H1 (cell line): Measurements from ENCODE around the gene ZSCAN20. TPM values are rescaled to one million over a fixed set of nuclear protein-coding genes. Genes with fewer than 3 reads are reported as not detected.

Source experiments
- CTCF ChIA-PET: fragments of 300-600 bp; sonication (Branson Sonifier 250); formaldehyde crosslinking; loops from one replicate; lab custom pipeline; 2021; ENCODE audit not compliant: partially characterized antibody; lab: Charles Lee
- POLR2A ChIA-PET: fragments of 300-600 bp; sonication (Branson Sonifier 250); formaldehyde crosslinking; loops from one replicate; lab custom pipeline; 2021; ENCODE audit warnings: inconsistent platforms; ENCODE audit not compliant: partially characterized antibody; lab: Charles Lee
- DNase-seq, 2 experiments: peaks; one replicate each; pipeline versions ENCODE4 v3.0.0 to v3.0.0-alpha.2; 2010 to 2022; ENCODE audit warnings: low spot score in 2 of 2, low read depth in 1 of 2, mixed read lengths in 1 of 2
- FAIRE-seq: peaks from 2 replicates; lab custom pipeline; 2011; peaks lifted over from hg19 to GRCh38; lab: Jason Lieb, UNC
- H2AFZ ChIP-seq: 2 replicates; pipeline ENCODE4 v1.8.1; 2012; ENCODE audit warnings: low read length, inconsistent platforms
- H2AK5ac ChIP-seq: 2 replicates; pipeline ENCODE4 v1.6.1; 2013; ENCODE audit warnings: low read depth, low read length
- H2BK120ac ChIP-seq: replicated peaks from 2 replicates; pipeline ENCODE3; 2013; ENCODE audit warnings: low read depth, low read length, inconsistent platforms
- H2BK12ac ChIP-seq: 2 replicates; pipeline ENCODE4 v1.6.1; 2013; ENCODE audit warnings: low read depth, low read length
- H2BK15ac ChIP-seq: 2 replicates; pipeline ENCODE4 v1.6.1; 2013; ENCODE audit warnings: low read length
- H2BK20ac ChIP-seq: 2 replicates; pipeline ENCODE4 v1.6.1; 2013; ENCODE audit warnings: low read length
- H2BK5ac ChIP-seq: 2 replicates; pipeline ENCODE4 v1.6.1; 2013; ENCODE audit warnings: low read depth, low read length
- H3K14ac ChIP-seq: 2 replicates; pipeline ENCODE4 v1.6.1; 2013; ENCODE audit warnings: inconsistent platforms; ENCODE audit not compliant: insufficient read length
- H3K18ac ChIP-seq: 2 replicates; pipeline ENCODE4 v1.6.1; 2013; ENCODE audit warnings: low read length; ENCODE audit errors: extremely low read depth
- H3K23ac ChIP-seq: 2 replicates; pipeline ENCODE4 v1.6.1; 2013; ENCODE audit warnings: inconsistent platforms; ENCODE audit not compliant: insufficient read length
- H3K23me2 ChIP-seq: 2 replicates; pipeline ENCODE4 v1.6.1; 2013; ENCODE audit warnings: low read depth, low read length
- H3K27ac ChIP-seq: 2 replicates; pipeline ENCODE4 v1.6.1; 2011; ENCODE audit warnings: low read depth, low read length, inconsistent platforms
- H3K27me3 ChIP-seq, 4 experiments: replicated peaks in 1 of 4; 1 replicate in 1 of 4; 2 replicates in 3 of 4; pipeline versions ENCODE4 v1.6.1 to v1.8.1; 2011 to 2013; ENCODE audit warnings: low read length in 3 of 4, mild to moderate bottlenecking in 3 of 4, inconsistent platforms in 2 of 4, mixed read lengths in 2 of 4, moderate library complexity in 1 of 4; ENCODE audit not compliant: control insufficient read depth in 3 of 4, insufficient read depth in 3 of 4; ENCODE audit errors: extremely low read depth in 1 of 4
- H3K36me3 ChIP-seq, 4 experiments: 2 replicates each; pipeline versions ENCODE4 v1.6.1 to v1.8.1; 2011 to 2013; ENCODE audit warnings: mild to moderate bottlenecking in 4 of 4, low read length in 3 of 4, moderate library complexity in 2 of 4, control low read depth in 1 of 4, inconsistent platforms in 1 of 4; ENCODE audit not compliant: insufficient read depth in 4 of 4, control insufficient read depth in 2 of 4
- H3K4ac ChIP-seq: replicated peaks from 2 replicates; pipeline ENCODE3; 2013; ENCODE audit warnings: low read length, low read depth, mixed read lengths, inconsistent platforms; ENCODE audit not compliant: insufficient read length
- H3K4me1 ChIP-seq, 4 experiments: replicated peaks in 1 of 4; 1 replicate in 1 of 4; 2 replicates in 3 of 4; pipeline versions ENCODE4 v1.6.1 to v1.8.1; 2011 to 2013; ENCODE audit warnings: low read length in 3 of 4, inconsistent platforms in 2 of 4, mixed read lengths in 1 of 4; ENCODE audit not compliant: insufficient read depth in 4 of 4, control insufficient read depth in 3 of 4
- H3K4me2 ChIP-seq, 2 experiments: 2 replicates each; pipeline versions ENCODE4 v1.6.1 to v1.8.1; 2011 to 2013; ENCODE audit warnings: low read depth in 2 of 2, low read length in 2 of 2, control low read depth in 1 of 2, inconsistent platforms in 1 of 2, mild to moderate bottlenecking in 1 of 2; ENCODE audit not compliant: insufficient read depth in 1 of 2
- H3K4me3 ChIP-seq, 4 experiments: fragments of 200-600, 300-600 bp in 1 of 4; sonication (generic), shearing (Covaris generic), sonication (Bioruptor Twin) in 1 of 4; 2 replicates each; pipeline versions ENCODE4 v1.5.1 to v1.8.1; 2011 to 2016; ENCODE audit warnings: low read length in 4 of 4, low read depth in 3 of 4, control low read depth in 2 of 4, inconsistent platforms in 2 of 4, mild to moderate bottlenecking in 2 of 4, mixed read lengths in 1 of 4, moderate library complexity in 1 of 4; ENCODE audit not compliant: insufficient read depth in 2 of 4; ENCODE audit errors: extremely low read depth in 1 of 4
- H3K56ac ChIP-seq: replicated peaks from 2 replicates; pipeline ENCODE3; 2013; ENCODE audit warnings: low read depth, mild to moderate bottlenecking, mixed read lengths, low read length, inconsistent platforms; ENCODE audit not compliant: insufficient read length
- H3K79me1 ChIP-seq: 2 replicates; pipeline ENCODE4 v1.6.1; 2013; ENCODE audit warnings: low read depth, low read length, control low read depth
- H3K79me2 ChIP-seq, 2 experiments: 2 replicates each; pipeline versions ENCODE4 v1.6.1 to v1.8.1; 2012 to 2013; ENCODE audit warnings: low read length in 2 of 2, mild to moderate bottlenecking in 2 of 2, inconsistent platforms in 1 of 2; ENCODE audit not compliant: insufficient read depth in 2 of 2, control insufficient read depth in 1 of 2
- H3K9ac ChIP-seq, 4 experiments: replicated peaks in 1 of 4; 1 replicate in 1 of 4; 2 replicates in 3 of 4; pipeline versions ENCODE4 v1.6.1 to v1.8.1; 2011 to 2013; ENCODE audit warnings: low read depth in 3 of 4, low read length in 3 of 4, control low read depth in 2 of 4, mild to moderate bottlenecking in 2 of 4, moderate library complexity in 2 of 4, inconsistent platforms in 1 of 4; ENCODE audit errors: extremely low read depth in 1 of 4
- H3K9me3 ChIP-seq, 2 experiments: 2 replicates each; pipeline versions ENCODE4 v1.6.1 to v1.8.1; 2012 to 2013; ENCODE audit warnings: mild to moderate bottlenecking in 2 of 2, moderate library complexity in 2 of 2, control low read depth in 1 of 2, inconsistent platforms in 1 of 2, low read depth in 1 of 2, low read length in 1 of 2, mixed read lengths in 1 of 2; ENCODE audit not compliant: insufficient read depth in 2 of 2
- H4K20me1 ChIP-seq, 2 experiments: replicated peaks in 1 of 2; 2 replicates each; pipeline versions ENCODE3 to v1.8.1; 2011 to 2013; ENCODE audit warnings: inconsistent platforms in 2 of 2, low read length in 2 of 2, mild to moderate bottlenecking in 1 of 2; ENCODE audit not compliant: insufficient read depth in 2 of 2, control insufficient read depth in 1 of 2
- H4K5ac ChIP-seq: 2 replicates; pipeline ENCODE4 v1.6.1; 2013; ENCODE audit warnings: low read length, low read depth, mixed read lengths, inconsistent platforms; ENCODE audit not compliant: insufficient read length
- H4K8ac ChIP-seq: 2 replicates; pipeline ENCODE4 v1.8.0; 2013; ENCODE audit warnings: mild to moderate bottlenecking, moderate library complexity, low read length, inconsistent platforms; ENCODE audit not compliant: insufficient read depth; ENCODE audit errors: extremely low read depth
- H4K91ac ChIP-seq: replicated peaks from 2 replicates; pipeline ENCODE3; 2013; ENCODE audit warnings: low read length, mixed read lengths, inconsistent platforms; ENCODE audit not compliant: insufficient read length
- CBX5 ChIP-seq: fragments of 300-800, 300-1000 bp; sonication (generic); IDR thresholded peaks from 2 replicates; pipeline ENCODE4 v1.7.1; 2016; ENCODE audit warnings: antibody characterized with exemption, low read length, low read depth
- CEBPB ChIP-seq: IDR thresholded peaks from 2 replicates; pipeline ENCODE4 v1.6.1; 2012; ENCODE audit warnings: low read depth, low read length
- CHD2 ChIP-seq: IDR thresholded peaks from 2 replicates; pipeline ENCODE4 v1.6.1; 2012; ENCODE audit warnings: low read length, improper control_type of control experiment
- GABPA ChIP-seq: IDR thresholded peaks from 2 replicates; pipeline ENCODE4 v1.6.1; 2011; ENCODE audit warnings: mild to moderate bottlenecking, low read length, moderate library complexity, borderline replicate concordance; ENCODE audit not compliant: insufficient read depth
- HDAC2 ChIP-seq, 2 experiments: fragments of 300-600 bp in 1 of 2; sonication (generic) in 1 of 2; IDR thresholded peaks; 2 replicates each; pipeline ENCODE4 v1.6.1; 2011 to 2012; ENCODE audit warnings: low read depth in 2 of 2, low read length in 2 of 2, mild to moderate bottlenecking in 2 of 2, moderate library complexity in 2 of 2, borderline replicate concordance in 1 of 2, inconsistent platforms in 1 of 2
- POLR2A ChIP-seq, 2 experiments: IDR thresholded peaks; 1 replicate in 1 of 2; 2 replicates in 1 of 2; pipeline ENCODE4 v1.6.1; 2011; ENCODE audit warnings: low read depth in 2 of 2, low read length in 2 of 2, mild to moderate bottlenecking in 2 of 2; ENCODE audit errors: control extremely low read depth in 1 of 2
- POLR2AphosphoS5 ChIP-seq: IDR thresholded peaks from 2 replicates; pipeline ENCODE4 v1.6.1; 2011; ENCODE audit warnings: low read depth, low read length
- SIX5 ChIP-seq: IDR thresholded peaks from 2 replicates; pipeline ENCODE4 v1.6.1; 2011; ENCODE audit warnings: mild to moderate bottlenecking, low read depth, low read length
- SP1 ChIP-seq: IDR thresholded peaks from 2 replicates; pipeline ENCODE4 v1.6.1; 2011; ENCODE audit warnings: low read depth, low read length
- SRF ChIP-seq: IDR thresholded peaks from 2 replicates; pipeline ENCODE4 v1.6.1; 2011; ENCODE audit warnings: mild to moderate bottlenecking, low read depth, low read length, moderate library complexity
- TAF1 ChIP-seq: IDR thresholded peaks from 2 replicates; pipeline ENCODE4 v1.6.1; 2011; ENCODE audit warnings: mild to moderate bottlenecking, low read depth, low read length
- WGBS, 2 experiments: shearing (Covaris generic) in 1 of 2; methylation state at CpG; one replicate each; pipeline versions ENCODE4 v1.1.6 to v1.1.7; 2013 to 2015; ENCODE audit warnings: low lambda C conversion rate in 2 of 2, mixed read lengths in 2 of 2, inconsistent platforms in 1 of 2, low coverage in 1 of 2, missing lambda C conversion rate in 1 of 2; ENCODE audit not compliant: insufficient replicate concordance in 2 of 2, insufficient coverage in 1 of 2, insufficient read length in 1 of 2; ENCODE audit errors: extremely low coverage in 1 of 2, missing lambda C conversion rate in 1 of 2; 5-methylcytosine and 5-hydroxymethylcytosine counted together
- polyA plus RNA-seq, 7 experiments: library from polyadenylated mRNA; depleted of rRNA in 3 of 7; stranded (reverse) in 5 of 7; unstranded in 2 of 7; fragments of >200 nt in 5 of 7; fragments of 200-250 nt in 2 of 7; gene quantifications; 1 replicate in 5 of 7; 2 replicates in 1 of 7; 4 replicates in 1 of 7; pipeline versions ENCODE4 v1.2.1 to v1.2.3, GENCODE V29; 2011 to 2013; ENCODE audit warnings: missing spikeins in 2 of 7, mixed read lengths in 2 of 7
- total RNA-seq: library from RNA; stranded (reverse); fragmentation: NEBNext Ultra II Directional; extraction: Animal tissue kit (Norgen Biotek cat#: 25700); gene quantifications from 2 replicates; pipeline ENCODE4 v1.2.1, GENCODE V29; 2021

The ZSCAN20 gene
- total and polyA plus RNA-seq, 2 of the 8 experiments (the other 6 are each of a cell fraction or from before 2014, with no cell fraction given): 0.70 to 3.4 TPM

DNA sequence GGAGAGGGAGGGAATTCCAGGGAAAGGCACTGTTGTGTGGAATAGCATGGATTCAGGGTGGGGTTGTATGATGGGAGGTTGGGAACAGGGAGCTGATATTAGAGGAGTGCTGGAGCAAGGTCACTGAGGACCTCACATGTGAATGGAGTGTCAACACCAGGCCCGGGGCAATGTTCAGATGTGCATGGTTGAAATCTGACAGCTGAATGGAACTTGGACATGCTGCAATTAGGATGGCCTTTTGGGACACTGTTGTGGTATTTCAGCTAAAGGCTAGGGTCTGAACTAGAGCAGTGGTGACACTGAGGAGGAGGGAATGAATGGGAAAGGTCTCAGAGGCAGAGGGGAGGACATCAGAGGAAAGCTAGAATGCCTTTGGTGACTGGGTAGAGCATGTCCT is 25.0 kb downstream of the ZSCAN20 start:
- no peak overlapping the region for H2AFZ ChIP-seq
- no peak overlapping the region for H2BK15ac ChIP-seq
- H3K4me3 ChIP-seq: no peak overlapping the region
- H3K56ac ChIP-seq: no peak overlapping the region
- ChIA-PET POLR2A (interaction anchor here (1.8 kb wide), 1 partner anchor 8 kb away, joined by 5 read pairs; no protein-coding TSS in a partner anchor), CTCF (no interaction called here)
- no peaks in the 10 kb centered on the region for H3K4me1 ChIP-seq
- H4K5ac ChIP-seq: no peak overlapping the region
- H3K18ac ChIP-seq: no peak overlapping the region
- no peaks in the 10 kb centered on the region for H4K20me1 ChIP-seq
- H2BK12ac ChIP-seq: no peak overlapping the region
- no peak overlapping the region for H3K4me2 ChIP-seq
- whole genome bisulfite sequencing, 2 experiments: 94% methylated on average over 1 of the region's 1 CpG; no CpG with 5 or more reads in 1 of the 2 experiments
- no peak overlapping the region for H2AK5ac ChIP-seq
- H3K14ac ChIP-seq: no peak overlapping the region
- no peak for DNase-seq
- H3K4ac ChIP-seq: no peak overlapping the region
- no peaks in the 10 kb centered on the region for H3K27me3 ChIP-seq
- H3K79me1 ChIP-seq: no peaks in the 10 kb centered on the region
- H2BK20ac ChIP-seq: no peak overlapping the region
- H4K91ac ChIP-seq: no peak overlapping the region
- FAIRE-seq: no peak
- no peaks in the 10 kb centered on the region for H3K23me2 ChIP-seq
- H4K8ac ChIP-seq: no peak overlapping the region
- H2BK5ac ChIP-seq: no peak overlapping the region
- H3K9ac ChIP-seq: no peak overlapping the region
- peaks cover 46 to 52% of the 10 kb centered on the region in 2 experiments for H3K9me3 ChIP-seq
- no peak overlapping the region for H3K23ac ChIP-seq
- no peaks in the 10 kb centered on the region for H3K79me2 ChIP-seq
- no peak overlapping the region for H3K27ac ChIP-seq
- no peak overlapping the region for H2BK120ac ChIP-seq
- peaks cover 5 to 35% (median 20%) of the 10 kb centered on the region in 4 experiments; a peak in 7 of 8 replicates for H3K36me3 ChIP-seq
- TF ChIP-seq GABPA (no peak), SP1 (no peak), POLR2A (IDR thresholded peaks at IDR 0.05; ENCODE audit: control extremely low read depth in 1 of 2, low read depth in 2 of 2, low read length in 2 of 2) (no peak), SRF (no peak), CEBPB (no peak), TAF1 (no peak), CBX5 (no peak), CHD2 (no peak), POLR2AphosphoS5 (no peak), SIX5 (no peak), HDAC2 (IDR thresholded peaks at IDR 0.05; ENCODE audit: borderline replicate concordance in 1 of 2, low read depth in 2 of 2, low read length in 2 of 2) (no peak)
